PC-9 (cell line): ENCODE results near the gene CD9. TPM values are rescaled to one million over a fixed set of nuclear protein-coding genes. Genes with fewer than 3 reads are reported as not detected.
"Not testable (repeated sequence)": the region's sequence is repeated elsewhere in the genome, so short reads cannot be mapped to it uniquely, and the experiment has no call there.

Experiments
- BruUV-seq: library from RNA; stranded (reverse); fragments of 400-500 nt; replicated peaks from 2 replicates; lab custom pipeline; 2021; lab: Mats Ljungman, UMichigan
- CTCF ChIA-PET: fragments of 300-600 bp; sonication (Branson Sonifier 250); formaldehyde crosslinking; loops from one replicate; lab custom pipeline; 2022; ENCODE audit warnings: antibody characterized with exemption; lab: Charles Lee
- POLR2A ChIA-PET: fragments of 300-600 bp; sonication (Branson Sonifier 250); formaldehyde crosslinking; loops from one replicate; lab custom pipeline; 2022; ENCODE audit warnings: antibody characterized with exemption; ENCODE audit not compliant: unreplicated experiment; lab: Charles Lee
- DNase-seq, 2 experiments: peaks; one replicate each; pipeline versions ENCODE4 v3.0.0 to v3.0.0-alpha.2; 2015 to 2022; ENCODE audit warnings: mixed read lengths in 1 of 2
- H2AFZ ChIP-seq: fragments of 200-600 bp; sonication (generic); 2 replicates; pipeline ENCODE4 v1.8.1; 2017; ENCODE audit warnings: antibody characterized with exemption
- H3F3A ChIP-seq: fragments of 200-600 bp; sonication (generic); 2 replicates; pipeline ENCODE4 v1.8.1; 2017; ENCODE audit warnings: antibody characterized with exemption, mild to moderate bottlenecking, low read depth; ENCODE audit not compliant: insufficient read depth
- H3K27ac ChIP-seq: fragments of 200-600 bp; sonication (generic); 2 replicates; pipeline ENCODE4 v1.6.1; 2016; ENCODE audit warnings: mixed run types
- H3K27me3 ChIP-seq: fragments of 200-600 bp; sonication (generic); 2 replicates; pipeline ENCODE4 v1.6.1; 2016; ENCODE audit warnings: low read depth, mixed run types; ENCODE audit not compliant: insufficient read depth
- H3K36me3 ChIP-seq: fragments of 200-600 bp; sonication (generic); 2 replicates; pipeline ENCODE4 v1.6.1; 2016; ENCODE audit warnings: low read depth, mixed run types
- H3K4me1 ChIP-seq: fragments of 200-600 bp; sonication (generic); replicated peaks from 2 replicates; pipeline ENCODE4 v1.6.1; 2016; ENCODE audit warnings: mixed run types; ENCODE audit not compliant: insufficient read depth
- H3K4me2 ChIP-seq: fragments of 200-600 bp; sonication (generic); 2 replicates; pipeline ENCODE4 v1.6.1; 2017; ENCODE audit warnings: mixed run types
- H3K4me3 ChIP-seq: fragments of 200-600 bp; sonication (generic); 2 replicates; pipeline ENCODE4 v1.6.1; 2016; ENCODE audit warnings: mixed run types
- H3K79me2 ChIP-seq: fragments of 200-600 bp; sonication (generic); 2 replicates; pipeline ENCODE4 v1.6.1; 2017; ENCODE audit warnings: low read depth, mixed run types
- H3K9me2 ChIP-seq: fragments of 200-600 bp; sonication (generic); 2 replicates; pipeline ENCODE4 v1.8.1; 2017; ENCODE audit warnings: mild to moderate bottlenecking; ENCODE audit not compliant: insufficient read depth
- H3K9me3 ChIP-seq: fragments of 200-600 bp; sonication (generic); 2 replicates; pipeline ENCODE4 v1.8.1; 2016; ENCODE audit warnings: low read depth; ENCODE audit not compliant: insufficient read depth
- H4K20me1 ChIP-seq: fragments of 200-600 bp; sonication (generic); 2 replicates; pipeline ENCODE4 v1.8.1; 2017; ENCODE audit not compliant: insufficient read depth
- EZH2 ChIP-seq: fragments of 200-600 bp; sonication (generic); IDR thresholded peaks from 2 replicates; pipeline ENCODE4 v1.8.0; 2017; ENCODE audit warnings: antibody characterized with exemption, low read depth
- intact Hi-C: fragments of 100-400 bp; cut with micrococcal nuclease; formaldehyde crosslinking; loops from one replicate; pipeline ENCODE4 v1.10.0; 2022; ENCODE audit not compliant: unreplicated experiment
- total RNA-seq: library from RNA; stranded (reverse); gene quantifications from 2 replicates; pipeline ENCODE4 v1.2.3, GENCODE V29; 2021
- TF ChIP-seq, protein P1 (sequence below): fragments of 200-600 bp; sonication (generic); conservative IDR thresholded peaks from 2 replicates; pipeline ENCODE4 v1.6.1; 2017; ENCODE audit warnings: mixed run types, antibody characterized with exemption, mild to moderate bottlenecking, moderate library complexity

The CD9 gene
- total RNA-seq, 1 experiment from 2014 or later: 374 TPM

GRCh38 chr12:6190767-6191530 lies 9.3 kb upstream of the CD9 start:
- H3K79me2 ChIP-seq, H3K9me2 ChIP-seq, BruUV-seq, POLR2A ChIA-PET, H3K27ac ChIP-seq, H3K4me2 ChIP-seq, H3K27me3 ChIP-seq, H3K9me3 ChIP-seq, H3K4me3 ChIP-seq, H3F3A ChIP-seq, intact Hi-C loops, H2AFZ ChIP-seq, H3K36me3 ChIP-seq, DNase-seq, H4K20me1 ChIP-seq: not testable (repeated sequence)
- H3K4me1 ChIP-seq: peaks cover 23% of the 10 kb centered on the region
- CTCF ChIA-PET: interaction anchor here (0.6 kb wide), 1 partner anchor 44 kb away, joined by 5 read pairs; no protein-coding TSS in a partner anchor

- Histone ChIP-seq H3K9me2 (no peaks in the 10 kb centered on the region), H3K4me2 (no peak overlapping the region), H3K27ac (no peak overlapping the region), H3K9me3 (no peaks in the 10 kb centered on the region), H4K20me1 (no peaks in the 10 kb centered on the region), H2AFZ (no peak overlapping the region), H3K79me2 (no peaks in the 10 kb centered on the region), H3K4me3 (no peak overlapping the region), H3K27me3 (no peaks in the 10 kb centered on the region), H3F3A (peaks cover 25% of the 10 kb centered on the region; the same call in 1 of the 2 replicates), H3K4me1 (peaks cover 38% of the 10 kb centered on the region), H3K36me3 (no peaks in the 10 kb centered on the region)
- BruUV-seq: no TSS peak
- DNase-seq: no peak
- ChIA-PET POLR2A (interaction anchor here (0.6 to 0.7 kb wide), 2 partner anchors 35 to 195 kb away, joined by 3 to 4 read pairs; no protein-coding TSS in a partner anchor), CTCF (interaction anchor here (0.6 to 1.4 kb wide), 3 partner anchors 25 to 86 kb away, joined by 3 to 4 read pairs (median 3); no protein-coding TSS in a partner anchor)
- intact Hi-C loops: no loop called here
- no peak for TF ChIP-seq EZH2
- TF ChIP-seq, protein P1, sequence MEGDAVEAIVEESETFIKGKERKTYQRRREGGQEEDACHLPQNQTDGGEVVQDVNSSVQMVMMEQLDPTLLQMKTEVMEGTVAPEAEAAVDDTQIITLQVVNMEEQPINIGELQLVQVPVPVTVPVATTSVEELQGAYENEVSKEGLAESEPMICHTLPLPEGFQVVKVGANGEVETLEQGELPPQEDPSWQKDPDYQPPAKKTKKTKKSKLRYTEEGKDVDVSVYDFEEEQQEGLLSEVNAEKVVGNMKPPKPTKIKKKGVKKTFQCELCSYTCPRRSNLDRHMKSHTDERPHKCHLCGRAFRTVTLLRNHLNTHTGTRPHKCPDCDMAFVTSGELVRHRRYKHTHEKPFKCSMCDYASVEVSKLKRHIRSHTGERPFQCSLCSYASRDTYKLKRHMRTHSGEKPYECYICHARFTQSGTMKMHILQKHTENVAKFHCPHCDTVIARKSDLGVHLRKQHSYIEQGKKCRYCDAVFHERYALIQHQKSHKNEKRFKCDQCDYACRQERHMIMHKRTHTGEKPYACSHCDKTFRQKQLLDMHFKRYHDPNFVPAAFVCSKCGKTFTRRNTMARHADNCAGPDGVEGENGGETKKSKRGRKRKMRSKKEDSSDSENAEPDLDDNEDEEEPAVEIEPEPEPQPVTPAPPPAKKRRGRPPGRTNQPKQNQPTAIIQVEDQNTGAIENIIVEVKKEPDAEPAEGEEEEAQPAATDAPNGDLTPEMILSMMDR: no peak
These were observed 7.4 kb upstream of the CD9 start for GRCh38 chr12:6192604-6193380.

DNA sequence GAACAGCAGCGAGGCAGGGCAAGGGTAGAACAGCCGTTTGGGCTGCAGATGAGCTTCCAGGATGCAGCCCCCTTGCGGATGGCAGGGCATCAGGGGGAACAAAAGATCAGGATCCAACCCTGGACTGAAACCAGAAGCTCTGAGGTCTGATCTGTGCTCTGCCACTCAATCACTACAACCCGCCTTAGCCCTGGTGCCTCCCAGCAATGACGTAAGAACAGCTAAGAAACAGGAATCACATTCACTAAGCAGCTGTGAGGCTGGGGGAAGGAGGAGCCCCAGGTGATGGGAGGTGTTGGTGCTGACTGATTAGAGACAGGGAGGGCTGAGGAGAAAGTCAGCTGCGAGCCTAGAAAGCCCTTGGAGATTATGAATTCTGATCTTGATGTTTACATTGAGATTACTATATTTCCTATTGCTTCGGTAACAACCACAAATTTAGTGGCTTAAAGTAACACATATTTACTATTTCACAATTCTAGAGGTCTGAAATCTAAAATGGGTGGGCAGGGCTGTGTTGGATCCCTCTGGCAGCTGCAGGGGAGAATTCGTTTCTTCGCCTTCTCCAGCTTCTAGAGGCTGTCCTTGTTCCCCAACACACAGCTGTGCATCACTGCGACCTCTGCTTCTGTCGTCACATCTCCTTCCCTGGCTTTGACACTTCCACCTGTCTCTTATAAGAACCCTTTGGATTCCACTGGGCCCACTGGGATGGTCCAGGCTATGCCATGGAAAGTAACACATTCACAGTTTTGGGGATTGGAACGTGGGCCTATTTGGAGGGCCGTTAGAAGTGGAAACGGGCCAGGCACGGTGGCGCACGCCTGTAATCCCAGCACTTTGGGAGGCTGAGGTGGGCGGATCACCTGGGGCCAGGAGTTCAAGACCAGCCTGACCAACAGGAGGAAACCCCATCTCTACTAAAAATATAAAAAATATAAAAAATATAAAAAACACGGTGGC lies 6.1 kb upstream of the CD9 start:
- CTCF ChIA-PET: interaction anchor here (0.6 to 2.0 kb wide), 9 partner anchors 26 to 129 kb away, joined by 3 to 10 read pairs (median 4); no protein-coding TSS in a partner anchor
- Histone ChIP-seq H3K9me3 (no peaks in the 10 kb centered on the region), H3K27ac (no peak overlapping the region), H3K4me3 (no peak overlapping the region), H2AFZ (no peak overlapping the region), H3K4me1 (peaks cover 38% of the 10 kb centered on the region), H3K27me3 (no peaks in the 10 kb centered on the region), H3K4me2 (peak overlapping the region; percentile 27; the same call in 1 of the 2 replicates), H4K20me1 (no peaks in the 10 kb centered on the region), H3F3A (peaks cover 28% of the 10 kb centered on the region; the same call in 1 of the 2 replicates), H3K79me2 (no peaks in the 10 kb centered on the region), H3K36me3 (no peaks in the 10 kb centered on the region), H3K9me2 (no peaks in the 10 kb centered on the region)
- BruUV-seq: no TSS peak
- POLR2A ChIA-PET: interaction anchor here (0.6 to 0.8 kb wide), 5 partner anchors 78 to 129 kb away, joined by 4 to 35 read pairs (median 10); partner anchors contain the start of gene PLEKHG6
- intact Hi-C loops: loop anchor here (2.0 kb wide), 1 partner anchor 109 kb away; no protein-coding TSS in a partner anchor
- TF ChIP-seq, protein P1: no peak
- no peak for TF ChIP-seq EZH2
- peak; percentile 71 to 84 for DNase-seq
